ENCODE measurements around the gene CHAF1B. TPM values are rescaled to one million over a fixed set of nuclear protein-coding genes. Genes with fewer than 3 reads are reported as not detected.

The CHAF1B gene
- total RNA-seq, 3 donors from 2014 or later: 0.64 to 2.8 (median 1.6) TPM

GRCh38 chr21:36464590-36464989, 79.4 kb downstream of the CHAF1B start:
- DNase-seq (ENCODE audit: low spot score in 2 of 2): no peak
- no peak overlapping the region for H3K4me3 ChIP-seq
- no peak for TF ChIP-seq CTCF (IDR thresholded peaks at IDR 0.05)
- no peak for TF ChIP-seq POLR2A (IDR thresholded peaks at IDR 0.05)
- TF ChIP-seq POLR2AphosphoS5 (IDR thresholded peaks at IDR 0.05): no peak
- no peaks in the 10 kb centered on the region for H3K4me1 ChIP-seq
- no peak overlapping the region for H3K27ac ChIP-seq
- intact Hi-C loops (cut with DNase I; ENCODE audit: low total_unique reads): no loop called here
- no peaks in the 10 kb centered on the region for H3K36me3 ChIP-seq
- peaks cover 0 to 10% of the 10 kb centered on the region in 2 donors for H3K27me3 ChIP-seq
- no peaks in the 10 kb centered on the region for H3K9me3 ChIP-seq

GRCh38 chr21:36465478-36465877, 80.3 kb downstream of the CHAF1B start:
- H3K4me1 ChIP-seq: no peaks in the 10 kb centered on the region
- no peak for DNase-seq (ENCODE audit: low spot score in 2 of 2)
- H3K27ac ChIP-seq: no peak overlapping the region
- H3K9me3 ChIP-seq: no peaks in the 10 kb centered on the region
- H3K4me3 ChIP-seq: no peak overlapping the region
- no peaks in the 10 kb centered on the region for H3K36me3 ChIP-seq
- no peak for TF ChIP-seq CTCF (IDR thresholded peaks at IDR 0.05)
- TF ChIP-seq POLR2A (IDR thresholded peaks at IDR 0.05): no peak
- TF ChIP-seq POLR2AphosphoS5 (IDR thresholded peaks at IDR 0.05): no peak
- H3K27me3 ChIP-seq: peaks cover 0 to 10% of the 10 kb centered on the region in 2 donors
- intact Hi-C loops (cut with DNase I; ENCODE audit: low total_unique reads): no loop called here

GRCh38 chr21:36466061-36466511, 80.9 kb downstream of the CHAF1B start:
- intact Hi-C loops (cut with DNase I; ENCODE audit: low total_unique reads): no loop called here

More at GRCh38 chr21:36466061-36466511, 80.9 kb downstream of the CHAF1B start:
- no peaks in the 10 kb centered on the region for H3K9me3 ChIP-seq
- H3K4me3 ChIP-seq: no peak overlapping the region
- no peak overlapping the region for H3K27ac ChIP-seq
- TF ChIP-seq POLR2A (IDR thresholded peaks at IDR 0.05) (no peak), CTCF (IDR thresholded peaks at IDR 0.05) (no peak), POLR2AphosphoS5 (IDR thresholded peaks at IDR 0.05) (no peak)
- DNase-seq (ENCODE audit: low spot score in 2 of 2): no peak
- no peaks in the 10 kb centered on the region for H3K36me3 ChIP-seq
- H3K4me1 ChIP-seq: no peaks in the 10 kb centered on the region
- peaks cover 0 to 10% of the 10 kb centered on the region in 2 donors for H3K27me3 ChIP-seq

Other genes starting within 250 kb of the CHAF1B start
- 10 to 100 TPM; 11.5 to 21.4 (median 19.7) TPM for gene DOP1B, start 228.6 kb upstream of the CHAF1B start, total RNA-seq
- gene MORC3, start 65.2 kb upstream of the CHAF1B start, total RNA-seq: 10 to 100 TPM; 38.9 to 62.8 (median 54.7) TPM
- not detected for gene CLDN14, start 94.7 kb downstream of the CHAF1B start, total RNA-seq